Measurements from ENCODE around the gene NCLN.

DNA sequence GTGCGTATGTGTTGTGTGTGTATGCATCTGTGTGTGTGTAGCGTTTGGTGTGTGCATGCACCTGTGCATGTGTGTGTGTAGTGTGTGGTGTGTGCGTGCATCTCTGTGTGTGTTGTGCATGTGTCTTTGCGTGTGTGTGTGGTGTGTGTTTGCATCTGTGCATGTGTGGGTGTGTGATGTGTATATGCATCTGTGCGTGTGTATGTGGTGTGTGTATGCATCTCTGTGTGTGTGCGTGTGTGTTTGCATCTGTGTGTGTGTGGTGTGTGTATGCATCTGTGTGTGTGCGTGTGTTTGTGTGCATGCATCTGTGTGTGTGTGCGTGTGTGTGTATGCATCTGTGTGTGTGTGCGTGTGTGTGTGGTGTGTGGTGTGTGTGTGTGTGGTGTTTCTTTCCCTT is 59.3 kb downstream of the NCLN start:
- TF ChIP-seq YY1 (IDR thresholded peaks at IDR 0.05; ENCODE audit: insufficient read depth, insufficient read length), result no peak
- no peak for TF ChIP-seq ZNF274 (IDR thresholded peaks at IDR 0.05; ENCODE audit: low read depth, low read length)

Data from NT2/D1 (cell line).